Measurements from ENCODE around the gene ZFP36L2. TPM values are rescaled to one million over a fixed set of nuclear protein-coding genes. Genes with fewer than 3 reads are reported as not detected.

Gene ZFP36L2
- total and polyA plus RNA-seq, 9 of the 15 experiments (the other 6 are each of a cell fraction or from before 2014, with no cell fraction given), result 4.1 to 60.6 (median 20.3) TPM

- TF ChIP-seq FOXJ2 (tag; IDR thresholded peaks at IDR 0.05) (0 out of 2 replicates have a peak, but pooled peaks have one; percentile 25), SRF (CRISPR knock-in tag; IDR thresholded peaks at IDR 0.05) (no peak), ZNF766 (CRISPR knock-in tag; conservative IDR thresholded peaks at IDR 0.05) (0 out of 2 replicates have a peak, but pooled peaks have one; percentile 17), ILF3 (IDR thresholded peaks at IDR 0.05; ENCODE audit: borderline replicate concordance) (no peak), CBFA2T2 (conservative IDR thresholded peaks at IDR 0.05) (no peak), PTBP1 (IDR thresholded peaks at IDR 0.05; ENCODE audit: low read depth, low read length) (no peak), MCM7 (IDR thresholded peaks at IDR 0.05) (no peak), SMARCC2 (IDR thresholded peaks at IDR 0.05; ENCODE audit: low read depth) (no peak), RFX5 (IDR thresholded peaks at IDR 0.05; ENCODE audit: low read depth, low read length) (no peak), HLTF (IDR thresholded peaks at IDR 0.05) (peak; percentile 76; the same call in 1 of the 2 replicates), RBFOX2 (IDR thresholded peaks at IDR 0.05; ENCODE audit: low read depth, low read length) (no peak), C11orf30 (IDR thresholded peaks at IDR 0.05; ENCODE audit: low read depth) (no peak), HNRNPL (IDR thresholded peaks at IDR 0.05; ENCODE audit: low read depth, low read length) (no peak), SMC3 (conservative IDR thresholded peaks at IDR 0.05; ENCODE audit: insufficient read depth, low read depth, low read length) (no peak), RBM15 (IDR thresholded peaks at IDR 0.05; ENCODE audit: insufficient read depth, low read length) (no peak), ZNF124 (CRISPR knock-in tag; IDR thresholded peaks at IDR 0.05) (no peak), TEAD2 (tag; IDR thresholded peaks at IDR 0.05) (no peak), SMAD3 (CRISPR knock-in tag; conservative IDR thresholded peaks at IDR 0.05) (no peak), TAF9B (IDR thresholded peaks at IDR 0.05; ENCODE audit: partially characterized antibody) (no peak), DMBX1 (CRISPR knock-in tag; IDR thresholded peaks at IDR 0.05; ENCODE audit: borderline replicate concordance) (no peak), NCOR1 (IDR thresholded peaks at IDR 0.05) (no peak), TFE3 (CRISPR knock-in tag; IDR thresholded peaks at IDR 0.05) (no peak), E2F3 (CRISPR knock-in tag; IDR thresholded peaks at IDR 0.05) (no peak)
- TF ChIP-seq, protein P1, sequence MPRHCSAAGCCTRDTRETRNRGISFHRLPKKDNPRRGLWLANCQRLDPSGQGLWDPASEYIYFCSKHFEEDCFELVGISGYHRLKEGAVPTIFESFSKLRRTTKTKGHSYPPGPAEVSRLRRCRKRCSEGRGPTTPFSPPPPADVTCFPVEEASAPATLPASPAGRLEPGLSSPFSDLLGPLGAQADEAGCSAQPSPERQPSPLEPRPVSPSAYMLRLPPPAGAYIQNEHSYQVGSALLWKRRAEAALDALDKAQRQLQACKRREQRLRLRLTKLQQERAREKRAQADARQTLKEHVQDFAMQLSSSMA (CRISPR knock-in tag; IDR thresholded peaks at IDR 0.05), result no peak
- TF ChIP-seq, protein P2, sequence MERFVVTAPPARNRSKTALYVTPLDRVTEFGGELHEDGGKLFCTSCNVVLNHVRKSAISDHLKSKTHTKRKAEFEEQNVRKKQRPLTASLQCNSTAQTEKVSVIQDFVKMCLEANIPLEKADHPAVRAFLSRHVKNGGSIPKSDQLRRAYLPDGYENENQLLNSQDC (CRISPR knock-in tag; IDR thresholded peaks at IDR 0.05), result no peak
- TF ChIP-seq, protein P3, sequence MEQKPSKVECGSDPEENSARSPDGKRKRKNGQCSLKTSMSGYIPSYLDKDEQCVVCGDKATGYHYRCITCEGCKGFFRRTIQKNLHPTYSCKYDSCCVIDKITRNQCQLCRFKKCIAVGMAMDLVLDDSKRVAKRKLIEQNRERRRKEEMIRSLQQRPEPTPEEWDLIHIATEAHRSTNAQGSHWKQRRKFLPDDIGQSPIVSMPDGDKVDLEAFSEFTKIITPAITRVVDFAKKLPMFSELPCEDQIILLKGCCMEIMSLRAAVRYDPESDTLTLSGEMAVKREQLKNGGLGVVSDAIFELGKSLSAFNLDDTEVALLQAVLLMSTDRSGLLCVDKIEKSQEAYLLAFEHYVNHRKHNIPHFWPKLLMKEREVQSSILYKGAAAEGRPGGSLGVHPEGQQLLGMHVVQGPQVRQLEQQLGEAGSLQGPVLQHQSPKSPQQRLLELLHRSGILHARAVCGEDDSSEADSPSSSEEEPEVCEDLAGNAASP (IDR thresholded peaks at IDR 0.05), result no peak
Measured at GRCh38 chr2:43174368-43174916, 52.0 kb downstream of the ZFP36L2 start (continued).

All from K562 (cell line).